C4-2B (cell line): ENCODE data around the gene COL6A2.

ENCODE experiments used
- CTCF ChIP-seq: fragments of 450-650 bp; conservative IDR thresholded peaks from 2 replicates; pipeline ENCODE4 v1.5.1; 2017; ENCODE audit warnings: mild to moderate bottlenecking
- ZFX ChIP-seq: fragments of 450-650 bp; IDR thresholded peaks from 2 replicates; pipeline ENCODE4 v1.6.1; 2017

GRCh38 chr21:46149205-46149901 is 51.4 kb downstream of the COL6A2 start:
- TF ChIP-seq CTCF = no peak
- no peak for TF ChIP-seq ZFX
